ENCODE data around the gene SEBOX. TPM values are rescaled to one million over a fixed set of nuclear protein-coding genes. Genes with fewer than 3 reads are reported as not detected.

Gene SEBOX
- total RNA-seq, 1 donor from 2014 or later, result not detected

- Mint-ChIP-seq H3K27me3 (no peaks in the 10 kb centered on the region), H3K4me1 (ENCODE audit: low read depth) (peaks cover 24% of the 10 kb centered on the region), H3K4me3 (ENCODE audit: low read depth) (peak within 1 kb of the TSS; percentile 95), H3K9me3 (ENCODE audit: low read depth) (no peaks in the 10 kb centered on the region), H3K27ac (peak within 1 kb of the TSS; percentile 100), H3K36me3 (ENCODE audit: insufficient read depth) (no peaks in the 10 kb centered on the region)
- DNase-seq (ENCODE audit: low spot score, unreplicated experiment), result peak; percentile 98
- TF ChIP-seq CTCF (IDR thresholded peaks at IDR 0.05; ENCODE audit: unreplicated experiment), result no peak
These were observed 29.6 kb downstream of the SEBOX start, which contains the start of the genes IFT20 and TNFAIP1 for GRCh38 chr17:28335201-28335958. IFT20 (minus strand) TSS chr17:28335472; CDS start chr17:28331985, 3,487 bp downstream. TNFAIP1 (plus strand) TSS chr17:28335761; CDS start chr17:28339522, 3,761 bp downstream.

DNA sequence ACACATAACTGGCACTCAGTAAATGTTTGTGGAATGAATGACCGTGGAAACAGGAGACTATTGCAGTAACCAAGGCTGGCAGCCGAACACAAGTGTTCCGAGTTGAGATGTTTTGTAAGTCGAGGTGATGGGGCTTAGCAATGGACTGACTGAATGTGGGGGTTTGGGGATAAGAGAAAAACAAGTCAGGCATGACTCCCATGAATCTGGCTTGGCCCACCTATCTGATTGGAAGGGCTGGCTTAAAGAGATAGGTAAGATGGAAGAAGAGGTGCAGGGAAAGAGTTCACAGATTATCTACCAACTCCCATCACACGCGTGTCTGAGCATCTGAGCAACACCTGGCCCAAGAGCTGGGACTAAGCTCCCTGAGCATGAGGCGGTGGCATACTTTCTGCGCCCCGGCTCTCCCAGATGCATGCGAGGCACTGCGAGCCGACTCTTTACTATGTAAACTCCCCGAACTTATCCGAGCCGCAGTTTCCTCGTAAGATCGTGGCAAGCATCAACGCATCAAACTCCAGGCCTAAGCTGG lies 30.3 kb downstream of the SEBOX start:
- H3K4me1 Mint-ChIP-seq (ENCODE audit: low read depth), result peaks cover 24% of the 10 kb centered on the region
- no peak for DNase-seq (ENCODE audit: low spot score, unreplicated experiment)
- TF ChIP-seq CTCF (IDR thresholded peaks at IDR 0.05; ENCODE audit: unreplicated experiment), result no peak
- peak overlapping the region; percentile 95 for H3K4me3 Mint-ChIP-seq (ENCODE audit: low read depth)
- H3K27ac Mint-ChIP-seq, result peak overlapping the region; percentile 100
- no peaks in the 10 kb centered on the region for H3K36me3 Mint-ChIP-seq (ENCODE audit: insufficient read depth)
- H3K27me3 Mint-ChIP-seq, result no peaks in the 10 kb centered on the region
- H3K9me3 Mint-ChIP-seq (ENCODE audit: low read depth), result no peaks in the 10 kb centered on the region

GRCh38 chr17:28334171-28334570 lies 30.8 kb downstream of the SEBOX start:
- DNase-seq (ENCODE audit: low spot score, unreplicated experiment), result no peak
- Mint-ChIP-seq H3K36me3 (ENCODE audit: insufficient read depth) (no peaks in the 10 kb centered on the region), H3K27me3 (no peaks in the 10 kb centered on the region), H3K9me3 (ENCODE audit: low read depth) (no peaks in the 10 kb centered on the region), H3K4me1 (ENCODE audit: low read depth) (peaks cover 24% of the 10 kb centered on the region), H3K4me3 (ENCODE audit: low read depth) (peak overlapping the region; percentile 95), H3K27ac (peak overlapping the region; percentile 100)
- TF ChIP-seq CTCF (IDR thresholded peaks at IDR 0.05; ENCODE audit: unreplicated experiment), result no peak

DNA sequence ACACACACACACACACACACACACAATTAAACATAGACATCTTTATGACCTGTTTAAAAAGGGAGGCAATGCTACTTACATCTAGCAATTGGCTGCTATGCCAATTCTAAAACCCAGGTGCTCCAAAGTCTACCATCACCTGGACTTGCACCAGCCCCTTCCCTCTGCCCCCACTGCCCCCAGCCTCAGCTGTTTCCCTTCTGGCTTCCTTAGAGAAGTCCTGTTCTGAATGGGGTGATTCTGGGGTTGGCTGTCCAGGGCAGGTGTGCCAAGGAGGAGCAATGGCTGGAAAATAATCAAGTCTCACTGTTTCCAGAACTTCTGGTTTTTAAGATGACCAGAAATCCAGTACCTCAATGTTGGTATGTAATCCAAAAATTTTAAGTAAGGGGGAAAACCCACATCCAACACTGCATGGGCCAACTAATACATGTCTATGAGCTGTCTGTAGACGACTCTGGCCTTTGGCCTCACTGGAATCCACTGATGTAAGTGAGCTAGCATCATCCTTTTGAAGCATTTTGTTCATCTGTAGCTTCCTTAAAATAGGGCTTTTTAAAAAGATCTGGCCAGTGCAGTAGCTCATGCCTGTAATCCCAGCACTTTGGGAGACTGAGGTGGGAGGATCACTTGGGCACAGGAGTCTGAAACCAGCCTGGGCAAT lies 31.8 kb downstream of the SEBOX start:
- Mint-ChIP-seq H3K4me1 (ENCODE audit: low read depth) (peaks cover 24% of the 10 kb centered on the region), H3K27me3 (no peaks in the 10 kb centered on the region), H3K4me3 (ENCODE audit: low read depth) (peak overlapping the region; percentile 95), H3K9me3 (ENCODE audit: low read depth) (no peaks in the 10 kb centered on the region), H3K27ac (no peak overlapping the region), H3K36me3 (ENCODE audit: insufficient read depth) (peaks cover 3% of the 10 kb centered on the region)
- no peak for TF ChIP-seq CTCF (IDR thresholded peaks at IDR 0.05; ENCODE audit: unreplicated experiment)
- DNase-seq (ENCODE audit: low spot score, unreplicated experiment), result no peak

DNA sequence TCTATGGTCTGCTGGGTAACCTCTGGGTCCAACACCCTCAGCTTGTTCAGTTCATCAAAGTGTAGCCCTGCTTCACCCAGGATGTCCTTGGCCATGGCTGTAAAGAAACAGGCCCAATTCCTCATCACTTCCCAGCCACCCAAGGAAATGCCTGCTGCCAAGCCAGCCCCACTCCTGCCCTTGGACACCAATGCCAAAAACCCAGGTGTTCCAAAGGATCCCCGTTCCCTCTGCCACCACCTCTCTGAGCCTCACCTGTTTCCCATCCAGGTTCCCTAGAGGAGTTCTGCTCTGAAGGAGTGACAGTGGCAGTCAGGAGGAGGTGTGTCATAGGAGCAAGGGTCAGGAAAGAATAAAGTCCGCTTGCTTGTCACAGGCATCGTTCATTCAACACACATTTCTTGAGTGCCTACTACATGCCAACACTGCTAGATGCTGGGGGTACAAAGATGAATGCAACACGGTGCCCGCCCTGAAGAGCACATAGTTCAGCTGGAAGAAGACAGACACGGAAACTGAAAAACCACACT lies 33.0 kb downstream of the SEBOX start:
- H3K9me3 Mint-ChIP-seq (ENCODE audit: low read depth), result no peaks in the 10 kb centered on the region
- DNase-seq (ENCODE audit: low spot score, unreplicated experiment), result no peak
- H3K4me1 Mint-ChIP-seq (ENCODE audit: low read depth), result peaks cover 18% of the 10 kb centered on the region
- no peak overlapping the region for H3K27ac Mint-ChIP-seq
- no peaks in the 10 kb centered on the region for H3K27me3 Mint-ChIP-seq
- H3K36me3 Mint-ChIP-seq (ENCODE audit: insufficient read depth), result peaks cover 8% of the 10 kb centered on the region
- no peak for TF ChIP-seq CTCF (IDR thresholded peaks at IDR 0.05; ENCODE audit: unreplicated experiment)
- H3K4me3 Mint-ChIP-seq (ENCODE audit: low read depth), result no peak overlapping the region

Data from progenitor cell of endocrine pancreas (in vitro differentiated cells).